Caco-2 (cell line): ENCODE measurements around the gene SATB1. TPM values are rescaled to one million over a fixed set of nuclear protein-coding genes. Genes with fewer than 3 reads are reported as not detected.

Source experiments
- BruUV-seq: library from RNA; stranded (reverse); fragments of 400-500 nt; replicated peaks from 2 replicates; lab custom pipeline; 2021; lab: Mats Ljungman, UMichigan
- CTCF ChIA-PET: fragments of 300-600 bp; sonication (Branson Sonifier 250); formaldehyde crosslinking; loops from one replicate; lab custom pipeline; 2022; ENCODE audit warnings: antibody characterized with exemption; lab: Charles Lee
- POLR2A ChIA-PET: fragments of 300-600 bp; sonication (Branson Sonifier 250); formaldehyde crosslinking; loops from one replicate; lab custom pipeline; 2022; ENCODE audit warnings: antibody characterized with exemption; lab: Charles Lee
- DNase-seq, 2 experiments: peaks; one replicate each; pipeline versions ENCODE4 v3.0.0 to v3.0.0-alpha.2; 2020 to 2022
- H3K27me3 ChIP-seq: replicated peaks from 2 replicates; pipeline ENCODE4 v1.6.0; 2011; ENCODE audit warnings: low read length; ENCODE audit not compliant: control insufficient read depth, insufficient read depth
- H3K36me3 ChIP-seq: 2 replicates; pipeline ENCODE4 v1.5.1; 2011; ENCODE audit warnings: low read length; ENCODE audit not compliant: control insufficient read depth, insufficient read depth
- H3K4me1 ChIP-seq: fragments of 250-450 bp; sonication (Bioruptor Pico); 2 replicates; pipeline ENCODE4 v1.5.1; 2020; ENCODE audit warnings: mild to moderate bottlenecking
- H3K4me3 ChIP-seq: 2 replicates; pipeline ENCODE4 v1.5.1; 2011; ENCODE audit warnings: low read depth, mild to moderate bottlenecking, control low read depth, low read length
- H3K9me3 ChIP-seq: fragments of 250-450 bp; sonication (Bioruptor Pico); 2 replicates; pipeline ENCODE4 v1.5.1; 2020; ENCODE audit warnings: mild to moderate bottlenecking, moderate library complexity
- H3K27ac Mint-ChIP-seq: one replicate; pipeline ENCODE4 v1.8.0; 2022; ENCODE audit warnings: mixed read lengths; ENCODE audit not compliant: unreplicated experiment
- H3K27me3 Mint-ChIP-seq: one replicate; pipeline ENCODE4 v1.8.0; 2022; ENCODE audit warnings: mixed read lengths; ENCODE audit not compliant: insufficient read depth, unreplicated experiment
- H3K36me3 Mint-ChIP-seq: one replicate; pipeline ENCODE4 v1.8.0; 2022; ENCODE audit warnings: mild to moderate bottlenecking, mixed read lengths; ENCODE audit not compliant: insufficient read depth, unreplicated experiment
- H3K4me1 Mint-ChIP-seq: one replicate; pipeline ENCODE4 v1.8.0; 2022; ENCODE audit warnings: low read depth, mixed read lengths; ENCODE audit not compliant: unreplicated experiment
- H3K4me3 Mint-ChIP-seq: one replicate; pipeline ENCODE4 v1.8.0; 2022; ENCODE audit warnings: mild to moderate bottlenecking, moderate library complexity, mixed read lengths; ENCODE audit not compliant: unreplicated experiment
- H3K9me3 Mint-ChIP-seq: one replicate; pipeline ENCODE4 v1.8.0; 2022; ENCODE audit warnings: mixed read lengths; ENCODE audit not compliant: unreplicated experiment
- intact Hi-C: fragments of 100-400 bp; cut with micrococcal nuclease; formaldehyde crosslinking; loops from one replicate; pipeline ENCODE4 v1.10.0; 2022; ENCODE audit not compliant: unreplicated experiment
- total RNA-seq: library from RNA; stranded (reverse); gene quantifications from 2 replicates; pipeline ENCODE4 v1.2.3, GENCODE V29; 2022
- TF ChIP-seq, protein P1 (sequence below), 2 experiments: fragments of 200-600 bp in 1 of 2; IDR thresholded peaks; 1 replicate in 1 of 2; 2 replicates in 1 of 2; pipeline versions ENCODE4 v1.5.1 to v1.8.0; 2011 to 2022; ENCODE audit warnings: antibody characterized with exemption in 1 of 2, control low read depth in 1 of 2, inconsistent platforms in 1 of 2, low read depth in 1 of 2, low read length in 1 of 2, mild to moderate bottlenecking in 1 of 2, moderate library complexity in 1 of 2; ENCODE audit not compliant: insufficient read depth in 1 of 2, severe bottlenecking in 1 of 2, unreplicated experiment in 1 of 2

The SATB1 gene
- total RNA-seq, 1 experiment from 2014 or later, result 13.8 TPM

GRCh38 chr3:18379647-18380046 is 45.5 kb downstream of the SATB1 start:
- DNase-seq, result no peak
- TF ChIP-seq, protein P1, sequence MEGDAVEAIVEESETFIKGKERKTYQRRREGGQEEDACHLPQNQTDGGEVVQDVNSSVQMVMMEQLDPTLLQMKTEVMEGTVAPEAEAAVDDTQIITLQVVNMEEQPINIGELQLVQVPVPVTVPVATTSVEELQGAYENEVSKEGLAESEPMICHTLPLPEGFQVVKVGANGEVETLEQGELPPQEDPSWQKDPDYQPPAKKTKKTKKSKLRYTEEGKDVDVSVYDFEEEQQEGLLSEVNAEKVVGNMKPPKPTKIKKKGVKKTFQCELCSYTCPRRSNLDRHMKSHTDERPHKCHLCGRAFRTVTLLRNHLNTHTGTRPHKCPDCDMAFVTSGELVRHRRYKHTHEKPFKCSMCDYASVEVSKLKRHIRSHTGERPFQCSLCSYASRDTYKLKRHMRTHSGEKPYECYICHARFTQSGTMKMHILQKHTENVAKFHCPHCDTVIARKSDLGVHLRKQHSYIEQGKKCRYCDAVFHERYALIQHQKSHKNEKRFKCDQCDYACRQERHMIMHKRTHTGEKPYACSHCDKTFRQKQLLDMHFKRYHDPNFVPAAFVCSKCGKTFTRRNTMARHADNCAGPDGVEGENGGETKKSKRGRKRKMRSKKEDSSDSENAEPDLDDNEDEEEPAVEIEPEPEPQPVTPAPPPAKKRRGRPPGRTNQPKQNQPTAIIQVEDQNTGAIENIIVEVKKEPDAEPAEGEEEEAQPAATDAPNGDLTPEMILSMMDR (IDR thresholded peaks at IDR 0.05; ENCODE audit: insufficient read depth in 1 of 2, low read depth in 1 of 2, low read length in 1 of 2, severe bottlenecking in 1 of 2, unreplicated experiment in 1 of 2), result no peak
- BruUV-seq, result no TSS peak
- no peak overlapping the region for H3K4me3 Mint-ChIP-seq
- no peaks in the 10 kb centered on the region for H3K4me1 ChIP-seq
- no peaks in the 10 kb centered on the region for H3K36me3 Mint-ChIP-seq
- no peaks in the 10 kb centered on the region for H3K27me3 ChIP-seq
- H3K9me3 ChIP-seq, result no peaks in the 10 kb centered on the region
- POLR2A ChIA-PET, result no interaction called here
- H3K27ac Mint-ChIP-seq, result no peak overlapping the region
- CTCF ChIA-PET, result no interaction called here
- no peaks in the 10 kb centered on the region for H3K4me1 Mint-ChIP-seq
- no peaks in the 10 kb centered on the region for H3K27me3 Mint-ChIP-seq
- no peaks in the 10 kb centered on the region for H3K9me3 Mint-ChIP-seq
- no peaks in the 10 kb centered on the region for H3K36me3 ChIP-seq
- intact Hi-C loops, result loop anchor here (10.0 kb wide), 1 partner anchor 405 kb away; no protein-coding TSS in a partner anchor
- H3K4me3 ChIP-seq, result no peak overlapping the region

DNA sequence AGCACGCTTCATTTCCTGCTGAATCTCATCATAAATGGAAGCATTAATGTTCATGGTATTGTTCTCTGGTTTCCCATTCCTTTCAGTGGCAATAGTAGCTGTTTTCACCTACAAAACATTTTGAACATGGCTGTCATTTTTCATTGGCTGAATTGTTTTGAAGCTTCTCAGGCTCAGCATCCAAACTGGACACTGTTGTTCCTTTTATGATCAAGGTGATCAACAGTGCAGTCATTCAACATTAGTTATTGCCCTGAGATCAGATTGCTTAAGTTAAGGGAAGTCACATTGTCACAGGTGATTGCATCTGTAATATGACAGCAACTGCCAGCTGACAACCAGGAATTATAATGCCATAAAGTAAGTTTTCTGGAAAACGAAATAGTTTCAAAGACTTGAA is 46.9 kb downstream of the SATB1 start:
- BruUV-seq, result no TSS peak
- Histone ChIP-seq H3K4me3 (no peak overlapping the region), H3K4me1 (no peaks in the 10 kb centered on the region), H3K36me3 (no peaks in the 10 kb centered on the region), H3K9me3 (no peaks in the 10 kb centered on the region), H3K27me3 (no peaks in the 10 kb centered on the region)
- CTCF ChIA-PET, result no interaction called here
- intact Hi-C loops, result no loop called here
- POLR2A ChIA-PET, result no interaction called here
- H3K9me3 Mint-ChIP-seq, result no peaks in the 10 kb centered on the region
- H3K4me1 Mint-ChIP-seq, result no peaks in the 10 kb centered on the region
- no peaks in the 10 kb centered on the region for H3K27me3 Mint-ChIP-seq
- no peak overlapping the region for H3K4me3 Mint-ChIP-seq
- TF ChIP-seq, protein P1 (IDR thresholded peaks at IDR 0.05; ENCODE audit: insufficient read depth in 1 of 2, low read depth in 1 of 2, low read length in 1 of 2, severe bottlenecking in 1 of 2, unreplicated experiment in 1 of 2), result no peak
- no peaks in the 10 kb centered on the region for H3K36me3 Mint-ChIP-seq
- DNase-seq, result no peak
- H3K27ac Mint-ChIP-seq, result no peak overlapping the region

- intact Hi-C loops, result no loop called here
- H3K4me3 ChIP-seq, result no peak overlapping the region
- no TSS peak for BruUV-seq
- Mint-ChIP-seq H3K36me3 (no peaks in the 10 kb centered on the region), H3K4me1 (no peaks in the 10 kb centered on the region), H3K27ac (no peak overlapping the region), H3K4me3 (no peak overlapping the region), H3K27me3 (no peaks in the 10 kb centered on the region), H3K9me3 (no peaks in the 10 kb centered on the region)
- no peaks in the 10 kb centered on the region for H3K9me3 ChIP-seq
- TF ChIP-seq, protein P1 (IDR thresholded peaks at IDR 0.05; ENCODE audit: insufficient read depth in 1 of 2, low read depth in 1 of 2, low read length in 1 of 2, severe bottlenecking in 1 of 2, unreplicated experiment in 1 of 2), result no peak
- no peaks in the 10 kb centered on the region for H3K27me3 ChIP-seq
- DNase-seq, result no peak
- ChIA-PET POLR2A (no interaction called here), CTCF (no interaction called here)
- H3K36me3 ChIP-seq, result no peaks in the 10 kb centered on the region
- no peaks in the 10 kb centered on the region for H3K4me1 ChIP-seq
Observed at GRCh38 chr3:18376682-18377081, 48.5 kb downstream of the SATB1 start.
